Loucy (cell line): Measurements from ENCODE around the gene AMER2.

Source experiments
- CTCF ChIP-seq: fragments of 200-600 bp; sonication (generic); conservative IDR thresholded peaks from 2 replicates; pipeline ENCODE4 v1.5.1; 2014; ENCODE audit warnings: mild to moderate bottlenecking, antibody characterized with exemption, low read length
- EZH2phosphoT487 ChIP-seq: fragments of 200-600 bp; IDR thresholded peaks from 2 replicates; pipeline ENCODE4 v1.6.1; 2018; ENCODE audit warnings: antibody characterized with exemption, mild to moderate bottlenecking, moderate library complexity, borderline replicate concordance

GRCh38 chr13:25177636-25178035 is 5.5 kb upstream of the AMER2 start:
- no peak for TF ChIP-seq CTCF
- no peak for TF ChIP-seq EZH2phosphoT487
